ENCODE results near the gene FOXR1.

The FOXR1 gene

DNA sequence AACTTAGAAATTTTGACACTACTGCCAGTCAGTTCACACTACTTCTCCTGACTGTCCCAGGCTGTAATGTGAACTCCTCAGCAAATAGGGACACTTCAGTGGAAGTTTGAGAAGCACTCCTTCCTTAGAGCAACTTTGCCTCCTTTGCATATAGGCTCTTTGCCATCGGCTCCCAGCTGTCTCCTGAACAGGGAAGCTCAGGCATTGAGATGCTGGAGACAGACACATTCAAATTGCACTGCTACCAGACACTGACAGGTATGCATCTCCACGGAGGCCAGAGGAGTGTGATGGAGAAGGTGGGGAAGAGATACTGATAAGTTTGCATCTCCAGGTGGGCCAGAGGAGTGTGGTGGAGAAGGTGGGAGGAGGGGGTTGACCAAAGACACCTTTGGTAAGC, 48.4 kb downstream of the FOXR1 start:
- no peak for TF ChIP-seq POLR2A (IDR thresholded peaks at IDR 0.05; ENCODE audit: low read length)
- no peak for DNase-seq

DNA sequence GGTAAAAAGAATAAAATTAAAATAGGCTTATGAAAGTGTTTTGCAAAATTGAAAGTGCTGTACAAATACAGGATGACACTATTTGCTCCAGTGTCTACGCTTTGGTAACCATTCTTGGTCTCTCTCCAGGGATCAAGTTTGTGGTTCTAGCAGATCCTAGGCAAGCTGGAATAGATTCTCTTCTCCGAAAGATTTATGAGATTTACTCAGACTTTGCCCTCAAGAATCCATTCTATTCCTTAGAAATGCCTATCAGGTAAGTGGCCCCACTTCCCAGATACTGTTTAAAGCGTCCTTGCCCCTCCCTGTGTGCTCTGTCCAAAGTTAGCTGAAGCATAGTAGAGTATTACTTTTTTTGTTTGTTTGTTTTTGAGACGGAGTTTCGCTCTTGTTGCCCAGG, 50.1 kb downstream of the FOXR1 start:
- no peak for DNase-seq

DNA sequence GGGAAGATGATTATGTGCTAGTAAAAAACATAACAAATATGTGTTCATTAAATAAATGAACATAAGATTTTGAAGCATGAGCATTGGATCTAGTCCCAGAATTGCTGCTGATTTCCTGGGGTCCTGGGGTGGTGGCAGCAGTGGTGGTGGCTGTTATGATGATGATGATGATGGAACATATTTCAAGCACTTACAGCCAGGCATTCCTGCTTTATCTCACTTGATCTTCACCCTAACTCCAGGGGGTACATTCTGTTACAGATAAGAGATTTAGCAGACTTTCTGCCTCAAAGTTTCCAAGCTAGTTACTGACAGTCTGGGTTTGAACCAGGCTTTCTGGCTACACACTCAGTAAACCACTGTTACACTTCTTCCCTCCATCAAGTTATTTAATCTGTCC, 52.2 kb downstream of the FOXR1 start:
- TF ChIP-seq GATA1 (IDR thresholded peaks at IDR 0.05; ENCODE audit: low read depth, low read length), result no peak
- no peak for TF ChIP-seq POLR2A (IDR thresholded peaks at IDR 0.05; ENCODE audit: low read length)
- peak in 1 of 2 experiments; percentile 26 for DNase-seq

More for the DNA sequence above, 50.1 kb downstream of the FOXR1 start:
- TF ChIP-seq GATA1 (IDR thresholded peaks at IDR 0.05; ENCODE audit: low read depth, low read length), result no peak
- no peak for TF ChIP-seq POLR2A (IDR thresholded peaks at IDR 0.05; ENCODE audit: low read length)

DNA sequence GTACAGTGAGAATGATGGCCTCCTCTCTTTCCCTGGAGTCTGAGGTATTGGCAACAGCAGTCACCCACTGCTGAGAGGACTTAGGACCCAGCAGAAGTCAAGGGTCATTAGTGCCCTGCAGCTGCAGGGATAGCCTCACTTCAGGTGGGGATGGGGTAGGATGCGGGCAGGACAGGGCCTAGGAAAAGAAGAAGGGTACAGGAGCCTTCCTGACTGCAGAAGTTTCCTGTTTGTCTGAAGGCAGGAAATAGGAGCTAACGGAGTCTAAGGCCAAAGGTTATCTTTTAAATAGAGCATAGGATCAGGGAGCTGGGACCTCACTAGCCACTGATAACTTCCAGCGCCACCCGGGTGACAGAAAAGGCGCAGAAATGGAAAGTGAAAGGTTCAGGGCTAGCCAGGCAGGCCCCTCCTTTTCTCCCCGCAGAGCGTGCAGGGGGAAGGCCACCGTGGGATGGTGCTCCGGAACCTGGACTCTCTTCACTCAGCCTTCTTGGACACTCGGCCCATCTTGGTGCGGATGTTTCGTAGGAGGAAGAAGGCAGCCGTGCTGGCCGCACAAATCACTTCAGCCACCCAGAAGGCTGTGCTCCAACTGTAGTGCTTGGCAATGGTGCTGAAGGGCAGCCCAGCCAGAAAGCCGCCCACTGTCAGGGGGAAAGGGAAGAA, 53.0 kb downstream of the FOXR1 start:
- DNase-seq, result peak; percentile 24 to 34
- TF ChIP-seq GATA1 (IDR thresholded peaks at IDR 0.05; ENCODE audit: low read depth, low read length) (no peak), POLR2A (IDR thresholded peaks at IDR 0.05; ENCODE audit: low read length) (peak; percentile 25)

DNA sequence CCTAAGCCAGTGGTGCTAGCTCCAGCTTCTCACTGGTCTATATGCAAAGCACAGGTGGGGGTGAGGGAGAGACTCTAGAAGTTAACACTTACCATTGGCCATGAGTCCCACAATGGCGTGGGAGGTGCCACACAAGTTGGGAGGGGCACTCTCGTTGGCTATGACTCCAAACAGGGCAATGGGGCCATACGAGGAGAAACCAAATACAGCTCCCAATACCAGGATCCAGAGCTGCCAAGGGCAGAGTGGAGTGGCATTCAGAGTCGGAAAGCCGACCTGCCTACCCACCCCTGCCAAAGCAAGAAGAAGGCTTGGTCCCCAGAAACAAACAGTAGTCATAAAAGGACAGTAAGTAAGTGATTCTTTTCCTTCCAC, 53.5 kb downstream of the FOXR1 start:
- DNase-seq, result no peak
- TF ChIP-seq GATA1 (IDR thresholded peaks at IDR 0.05; ENCODE audit: low read depth, low read length) (no peak), POLR2A (IDR thresholded peaks at IDR 0.05; ENCODE audit: low read length) (no peak)

DNA sequence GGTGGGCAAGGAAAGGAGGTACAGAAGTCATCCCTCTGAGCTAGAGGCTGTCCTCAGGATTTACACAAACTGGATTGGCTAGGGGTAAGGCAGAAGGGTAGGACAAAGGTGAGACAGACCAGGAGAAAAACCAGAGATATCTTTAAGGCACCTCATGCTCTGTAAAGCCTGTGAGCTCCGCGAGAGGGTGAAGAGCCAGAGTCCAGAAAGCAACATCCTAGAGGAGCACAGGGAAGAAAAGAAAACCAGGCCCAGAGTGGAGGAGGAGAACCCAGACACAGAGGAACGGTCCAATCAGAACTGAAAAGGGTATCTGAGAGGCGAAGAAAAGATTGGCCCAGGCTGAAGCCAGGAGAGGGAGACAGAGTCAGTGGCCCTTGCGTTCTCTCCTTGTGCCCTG, 54.0 kb downstream of the FOXR1 start:
- no peak for TF ChIP-seq POLR2A (IDR thresholded peaks at IDR 0.05; ENCODE audit: low read length)
- TF ChIP-seq GATA1 (IDR thresholded peaks at IDR 0.05; ENCODE audit: low read depth, low read length), result no peak
- DNase-seq, result no peak

DNA sequence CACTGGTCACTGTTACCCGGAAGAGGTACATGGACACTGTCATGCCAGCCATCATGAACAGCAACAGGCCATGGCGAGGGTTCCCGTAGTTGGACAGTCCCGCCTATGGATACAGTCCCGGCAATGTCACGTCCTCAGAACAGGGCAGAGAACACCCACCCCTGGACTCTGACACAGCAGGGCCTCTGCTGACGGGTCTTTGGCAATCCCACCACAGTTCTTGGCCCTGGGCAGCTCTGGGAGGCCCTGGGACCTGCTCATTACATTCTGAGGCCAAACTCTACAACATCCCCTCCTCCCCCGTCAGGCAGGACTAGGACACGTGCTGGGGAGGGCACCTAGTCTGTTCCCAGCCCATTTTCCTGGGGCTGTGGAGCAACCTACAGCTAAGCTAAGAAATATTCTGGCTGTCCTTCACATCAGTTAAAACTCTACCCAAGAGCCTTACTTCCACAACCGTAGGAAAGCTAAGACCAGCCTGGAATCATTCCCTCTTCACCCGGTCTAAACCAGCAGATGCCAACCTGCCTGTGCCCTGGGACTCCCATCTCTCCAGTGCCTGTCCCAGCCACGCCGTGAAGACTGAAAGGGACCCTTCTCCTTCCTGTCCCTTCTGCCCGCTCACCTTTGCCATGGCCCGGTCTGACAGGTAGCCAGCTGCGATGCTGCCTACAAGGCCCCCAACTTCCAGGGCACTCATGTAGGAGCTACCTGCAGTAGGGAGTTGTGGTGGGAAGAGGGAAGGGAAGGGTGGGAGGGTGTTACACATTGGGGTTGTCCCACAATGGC, 54.6 kb downstream of the FOXR1 start:
- DNase-seq, result no peak
- TF ChIP-seq GATA1 (IDR thresholded peaks at IDR 0.05; ENCODE audit: low read depth, low read length) (no peak), POLR2A (IDR thresholded peaks at IDR 0.05; ENCODE audit: low read length) (no peak)

DNA sequence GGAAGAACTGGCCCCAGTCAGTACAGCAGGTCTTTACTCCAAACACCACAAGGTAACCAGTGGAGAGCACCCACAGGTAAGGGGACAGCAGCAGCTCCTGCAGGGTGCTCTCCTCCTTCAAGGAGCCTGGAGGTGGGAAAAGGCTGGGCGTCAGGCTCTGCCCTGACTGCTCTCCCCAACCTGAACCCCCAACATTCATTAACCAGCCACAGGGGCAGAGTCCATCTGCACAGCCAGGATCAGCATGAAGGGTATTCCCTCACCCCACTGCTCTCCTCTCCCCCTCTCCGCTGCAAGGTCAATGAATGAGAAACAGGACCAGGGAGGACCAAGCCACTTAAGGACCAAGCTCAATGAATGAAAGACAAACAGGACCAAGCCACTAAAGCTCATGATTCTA, 55.4 kb downstream of the FOXR1 start:
- TF ChIP-seq POLR2A (IDR thresholded peaks at IDR 0.05; ENCODE audit: low read length) (no peak), GATA1 (IDR thresholded peaks at IDR 0.05; ENCODE audit: low read depth, low read length) (no peak)
- DNase-seq, result no peak

DNA sequence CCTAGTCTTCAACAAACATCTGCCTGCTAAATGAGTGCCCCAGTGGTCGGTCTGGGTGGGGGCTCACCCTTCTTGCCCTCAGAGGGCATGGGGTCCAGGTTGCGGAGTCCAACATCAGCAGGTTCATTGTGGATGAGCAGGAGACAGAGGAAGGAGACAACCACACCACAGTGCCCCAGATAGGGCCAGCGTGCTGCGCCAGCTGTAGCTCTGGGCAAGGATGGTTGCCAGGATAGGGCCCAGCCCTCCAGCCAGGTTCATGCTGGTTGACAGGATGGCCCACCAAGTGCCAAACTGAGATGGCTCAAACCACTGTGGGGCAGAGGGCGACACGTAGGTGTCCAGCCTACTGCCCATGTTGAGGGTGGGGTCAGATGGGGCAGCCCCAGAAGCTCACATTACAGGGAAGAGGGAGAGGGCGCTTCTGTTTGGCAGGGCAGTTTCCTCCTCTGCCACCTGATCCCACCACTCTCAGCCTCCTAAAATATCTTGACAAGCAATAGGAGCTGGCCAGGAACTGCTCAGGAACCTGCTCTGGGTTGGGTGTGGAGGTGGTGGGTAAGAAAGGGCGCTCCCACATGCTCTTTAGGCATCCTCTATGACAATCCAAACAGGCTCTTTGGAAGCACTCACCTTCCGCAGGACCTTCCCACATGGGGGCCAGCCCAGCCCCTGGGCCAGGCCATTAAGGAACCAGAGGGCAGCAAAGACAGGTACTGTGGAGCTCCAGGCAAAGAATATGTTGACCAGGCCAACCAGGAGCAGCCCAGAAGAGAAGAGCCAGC, 56.2 kb downstream of the FOXR1 start:
- DNase-seq, result no peak
- TF ChIP-seq GATA1 (IDR thresholded peaks at IDR 0.05; ENCODE audit: low read depth, low read length) (no peak), POLR2A (IDR thresholded peaks at IDR 0.05; ENCODE audit: low read length) (no peak)

DNA sequence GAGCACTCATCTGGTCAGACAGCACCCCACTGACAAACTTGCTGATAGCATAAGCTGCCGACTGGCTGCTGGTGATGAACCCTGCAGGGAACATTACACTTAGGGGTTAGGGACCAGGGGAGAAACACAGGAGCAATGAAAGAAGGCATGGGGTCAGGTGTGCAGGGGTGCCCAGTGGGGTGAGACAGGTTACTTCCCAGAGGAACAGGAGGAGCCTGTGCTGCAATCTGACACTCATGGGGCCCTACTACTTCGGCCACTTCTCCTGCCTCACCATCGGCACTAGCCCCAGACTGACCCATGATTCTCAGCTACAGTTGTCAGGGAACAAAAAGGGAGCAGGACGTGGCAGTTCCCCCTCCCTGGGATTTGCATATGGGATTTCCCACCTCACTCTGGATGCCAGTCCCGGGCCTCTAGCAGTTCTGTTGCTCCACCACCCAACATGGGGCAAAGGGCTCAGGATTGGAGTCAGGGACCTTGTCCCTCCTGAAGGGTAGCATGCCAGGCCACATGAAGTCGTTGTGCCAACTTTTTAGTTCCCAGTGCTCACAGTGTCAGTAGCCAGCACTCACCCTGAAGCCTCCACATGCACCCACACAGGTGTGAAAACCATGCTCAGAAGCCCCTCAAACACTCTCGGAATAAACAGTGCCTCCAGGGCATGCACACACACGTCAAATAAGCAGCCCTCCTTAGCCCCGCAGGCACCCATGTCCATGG, 56.9 kb downstream of the FOXR1 start:
- no peak for TF ChIP-seq POLR2A (IDR thresholded peaks at IDR 0.05; ENCODE audit: low read length)
- no peak for TF ChIP-seq GATA1 (IDR thresholded peaks at IDR 0.05; ENCODE audit: low read depth, low read length)
- no peak for DNase-seq

DNA sequence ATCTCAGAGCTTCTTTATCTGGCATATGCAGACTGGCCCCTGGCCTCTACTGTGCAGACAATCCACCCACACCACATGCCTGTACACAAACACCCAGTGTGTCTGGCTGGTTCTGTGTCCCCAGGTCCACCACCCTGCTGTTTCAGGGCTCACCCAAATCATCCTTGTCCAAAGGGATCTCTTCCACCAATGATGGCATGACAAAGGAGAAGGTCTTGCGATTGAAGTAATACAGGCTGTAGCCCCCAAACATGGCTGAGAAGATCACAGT, 57.4 kb downstream of the FOXR1 start:
- TF ChIP-seq GATA1 (IDR thresholded peaks at IDR 0.05; ENCODE audit: low read depth, low read length), result no peak
- TF ChIP-seq POLR2A (IDR thresholded peaks at IDR 0.05; ENCODE audit: low read length), result peak; percentile 59
- peak; percentile 85 to 94 for DNase-seq

DNA sequence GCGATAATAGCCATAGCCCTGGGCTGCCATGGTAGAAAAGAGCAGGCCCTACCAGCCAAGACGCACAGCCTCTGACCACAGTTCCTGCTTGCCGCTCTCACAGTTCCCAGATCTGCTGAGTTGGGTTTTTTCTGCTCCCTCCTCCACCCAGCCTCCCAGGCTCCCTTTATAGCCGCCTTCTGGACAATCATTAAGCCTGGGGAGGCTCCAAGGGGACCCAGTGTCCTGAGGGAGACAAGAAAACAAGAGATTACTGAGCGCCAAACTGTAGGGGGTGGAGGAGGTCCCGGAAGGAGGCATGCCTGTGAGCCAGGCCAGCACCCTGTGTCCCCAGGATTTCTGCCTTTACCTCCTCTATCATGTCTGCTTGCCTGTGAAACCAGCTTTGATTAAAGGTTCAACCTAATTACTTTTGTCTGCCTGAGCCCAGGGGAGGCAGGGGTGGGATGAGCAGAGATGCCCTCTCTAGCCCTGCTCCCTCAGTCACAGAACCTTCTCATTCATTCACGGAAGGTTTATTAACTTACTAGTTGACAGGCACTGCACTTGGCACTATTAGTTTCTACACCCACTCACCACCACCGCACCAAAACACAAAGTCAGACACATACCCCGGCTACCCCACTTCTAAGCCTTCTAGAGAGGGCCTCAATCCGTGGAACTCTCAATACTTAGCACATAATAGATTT, 57.9 kb downstream of the FOXR1 start:
- TF ChIP-seq GATA1 (IDR thresholded peaks at IDR 0.05; ENCODE audit: low read depth, low read length) (no peak), POLR2A (IDR thresholded peaks at IDR 0.05; ENCODE audit: low read length) (peak; percentile 31)
- DNase-seq, result peak; percentile 58 to 65

DNA sequence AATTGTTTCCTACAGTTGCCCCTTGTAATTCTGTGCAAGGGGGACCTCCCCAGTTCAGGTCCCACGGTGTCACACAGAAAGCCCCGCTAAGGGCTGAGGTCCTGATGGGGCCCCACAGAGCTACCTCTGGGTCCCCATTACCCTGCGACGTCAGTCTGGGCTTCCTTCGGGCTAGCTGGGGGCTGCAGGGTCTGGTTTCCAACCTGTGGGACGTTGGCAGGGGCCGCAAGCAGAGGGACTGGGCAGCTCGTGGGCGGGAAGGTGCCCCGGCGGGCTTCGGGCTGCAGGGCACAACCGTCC, 58.4 kb downstream of the FOXR1 start:
- DNase-seq, result no peak
- TF ChIP-seq POLR2A (IDR thresholded peaks at IDR 0.05; ENCODE audit: low read length) (no peak), GATA1 (IDR thresholded peaks at IDR 0.05; ENCODE audit: low read depth, low read length) (no peak)

Data from erythroblast (primary cell).